HG03139 (cell line): Measurements from ENCODE around the gene UGGT2.
A peak's percentile ranks its signal among the peaks of the same experiment; 100 is the strongest.
"Not testable (repeated sequence)": the region's sequence is repeated elsewhere in the genome, so short reads cannot be mapped to it uniquely, and the experiment has no call there.

ENCODE experiments used
- ATAC-seq: cut with Tn5 transposase; IDR thresholded peaks from one replicate; pipeline ENCODE4 v1.9.1; 2021; ENCODE audit not compliant: unreplicated experiment

Gene UGGT2

GRCh38 chr13:95906999-95907398 lies 146.2 kb downstream of the UGGT2 start:
- ATAC-seq = no peak

DNA sequence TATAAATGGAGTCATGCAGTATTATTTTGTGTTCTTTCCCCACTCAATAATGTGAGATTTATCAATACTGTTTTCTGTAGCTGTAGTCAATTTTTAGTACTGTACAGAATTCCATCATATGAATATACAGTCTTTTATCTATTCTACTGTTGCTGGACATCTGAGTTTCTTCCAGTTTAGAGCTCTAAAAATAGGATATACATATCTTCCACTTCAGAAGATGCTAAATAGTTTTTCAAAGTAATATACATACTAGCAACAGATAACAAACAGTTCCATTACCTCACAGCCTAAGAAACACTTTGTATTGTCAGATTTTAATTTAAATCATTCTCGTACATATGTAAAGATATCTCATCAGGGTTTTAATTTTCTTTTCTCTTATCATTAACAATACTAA lies 149.6 kb downstream of the UGGT2 start:
- no peak for ATAC-seq

GRCh38 chr13:95902741-95903140 lies 150.5 kb downstream of the UGGT2 start:
- ATAC-seq = no peak

- no peak for ATAC-seq
Observed at GRCh38 chr13:95898256-95898655, 154.9 kb downstream of the UGGT2 start.

GRCh38 chr13:95896301-95896700 lies 156.9 kb downstream of the UGGT2 start:
- no peak for ATAC-seq

DNA sequence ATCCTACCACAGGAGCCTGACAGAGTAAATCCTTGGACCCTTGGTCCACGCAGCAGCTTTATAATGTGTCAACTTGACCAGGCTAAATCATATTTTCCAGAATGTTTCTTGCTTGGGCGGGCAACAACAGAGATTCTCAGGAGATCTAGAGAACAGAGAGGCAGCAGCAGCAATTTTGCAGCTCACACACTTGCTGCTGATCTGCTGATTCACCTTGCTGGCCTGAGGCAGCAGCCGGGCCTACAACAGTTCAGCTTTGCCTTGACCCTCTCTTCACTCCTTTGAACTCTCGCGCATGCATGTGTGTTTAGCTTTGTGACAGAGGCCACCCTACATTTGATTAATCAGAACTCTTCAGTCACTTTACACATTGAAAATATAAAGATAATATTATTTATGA lies 159.3 kb downstream of the UGGT2 start:
- no peak for ATAC-seq

- no peak for ATAC-seq
Observed at GRCh38 chr13:95882121-95882520, 171.1 kb downstream of the UGGT2 start.

DNA sequence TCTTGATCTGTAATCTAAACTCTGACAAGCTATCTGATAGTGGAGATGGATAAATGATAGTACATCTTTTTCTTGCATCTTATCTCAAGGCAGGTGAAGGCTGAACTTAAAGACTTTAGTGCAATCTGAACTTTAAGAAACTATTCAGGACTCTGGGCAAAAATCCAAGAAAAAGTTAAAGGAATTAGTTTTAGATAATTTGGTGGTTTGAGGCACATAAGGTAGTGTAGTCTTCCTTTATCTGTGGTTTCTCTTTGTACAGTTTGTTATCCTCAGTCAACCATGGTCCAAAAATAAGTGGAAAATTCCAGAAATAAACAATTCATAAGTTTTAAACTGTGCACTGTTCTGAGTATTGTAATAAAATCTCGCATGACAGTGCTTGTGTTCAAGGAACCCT lies 172.9 kb downstream of the UGGT2 start:
- ATAC-seq = no peak

DNA sequence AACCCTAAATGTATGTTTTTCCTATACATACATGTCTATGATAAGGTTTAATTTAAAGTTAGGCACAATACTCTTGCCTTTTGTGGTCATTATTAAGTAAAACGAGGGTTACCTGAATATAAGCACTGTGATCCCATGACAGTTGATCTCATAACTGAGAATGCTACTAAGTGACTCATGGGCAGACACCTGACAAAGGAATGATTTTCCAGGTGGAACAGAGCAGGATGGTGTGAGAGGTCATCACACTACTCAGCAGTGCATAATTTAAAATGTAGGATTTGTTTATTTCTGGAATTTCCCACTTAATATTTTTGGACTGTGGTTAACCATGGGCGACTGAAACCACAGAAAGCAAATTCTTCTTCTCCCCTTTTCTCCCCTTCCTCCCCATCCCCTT lies 178.9 kb downstream of the UGGT2 start:
- ATAC-seq = no peak

- ATAC-seq = no peak
Observed at GRCh38 chr13:95870421-95870820, 182.8 kb downstream of the UGGT2 start.

GRCh38 chr13:95865080-95865615 lies 188.1 kb downstream of the UGGT2 start:
- ATAC-seq = no peak

DNA sequence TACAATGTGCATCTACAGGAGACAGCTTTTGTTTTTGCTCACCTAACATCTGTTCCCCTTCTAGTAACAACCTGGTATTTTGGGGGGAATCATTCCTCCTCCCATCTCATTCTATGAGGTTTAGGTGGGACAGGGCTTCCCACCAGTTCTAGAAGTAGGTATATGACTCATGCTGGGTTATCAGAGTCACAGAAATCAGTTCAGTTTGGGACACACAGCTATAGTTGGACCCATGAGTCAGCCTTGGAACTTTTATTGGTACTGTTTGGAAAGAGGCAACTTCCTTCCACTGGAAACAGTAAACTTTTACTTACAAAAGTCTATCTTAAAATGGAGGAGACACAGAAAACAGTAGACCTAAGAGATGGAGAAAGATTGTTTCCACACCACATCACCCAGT lies 190.8 kb downstream of the UGGT2 start:
- no peak for ATAC-seq

DNA sequence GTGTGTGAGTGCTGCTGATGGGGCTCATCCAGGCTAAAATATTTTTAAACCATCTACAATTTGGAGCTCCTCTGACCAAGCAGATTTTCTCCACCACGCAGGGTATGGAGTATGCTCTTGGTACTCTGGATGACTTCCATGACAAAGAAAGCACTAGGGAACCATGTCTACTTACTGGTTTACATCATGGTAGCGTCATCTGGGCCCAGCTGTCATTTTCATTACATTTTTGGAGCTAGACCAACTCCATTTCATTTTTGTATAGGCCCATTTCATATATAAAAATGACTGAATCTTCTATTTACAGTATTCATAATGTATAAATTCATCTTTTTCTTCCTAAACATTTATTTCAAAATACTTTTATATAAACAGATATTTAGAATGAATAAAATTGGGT lies 191.9 kb downstream of the UGGT2 start:
- no peak for ATAC-seq

DNA sequence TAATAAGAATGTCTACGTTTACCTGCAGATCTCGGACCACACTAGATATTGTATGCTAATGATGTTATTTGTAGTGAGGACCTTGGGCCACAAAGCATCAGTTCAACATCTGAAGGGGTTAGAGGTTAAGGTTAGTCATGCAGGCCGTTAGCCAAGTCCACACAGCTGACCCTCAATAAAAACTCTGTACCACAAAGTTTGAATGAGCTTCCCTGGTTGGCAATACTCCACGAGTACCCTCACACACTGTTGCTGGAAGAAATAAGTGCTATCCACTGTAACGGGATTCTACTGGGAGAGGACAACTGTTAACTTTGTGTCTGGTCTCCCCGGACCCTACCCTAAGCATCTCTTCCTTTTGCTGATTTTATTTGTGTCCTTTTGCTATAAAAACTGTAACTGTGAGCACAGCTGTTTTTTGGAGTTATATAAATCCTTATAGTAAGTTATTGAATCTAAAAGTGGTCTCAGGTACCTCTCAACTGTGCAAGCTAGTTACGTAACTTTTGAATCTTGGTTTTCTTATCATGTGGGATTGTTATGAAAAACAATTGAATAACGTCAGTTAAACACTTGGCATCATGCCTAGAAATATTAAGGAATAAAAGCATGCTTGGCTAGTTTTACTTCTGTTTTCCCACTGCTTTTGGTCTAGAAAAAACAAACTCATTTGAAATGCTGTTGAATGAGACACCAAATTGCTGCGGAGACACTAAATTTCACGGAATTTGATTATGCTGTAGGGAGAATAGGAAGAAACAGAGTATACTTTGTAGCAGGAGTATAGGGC lies 194.7 kb downstream of the UGGT2 start:
- ATAC-seq = no peak

DNA sequence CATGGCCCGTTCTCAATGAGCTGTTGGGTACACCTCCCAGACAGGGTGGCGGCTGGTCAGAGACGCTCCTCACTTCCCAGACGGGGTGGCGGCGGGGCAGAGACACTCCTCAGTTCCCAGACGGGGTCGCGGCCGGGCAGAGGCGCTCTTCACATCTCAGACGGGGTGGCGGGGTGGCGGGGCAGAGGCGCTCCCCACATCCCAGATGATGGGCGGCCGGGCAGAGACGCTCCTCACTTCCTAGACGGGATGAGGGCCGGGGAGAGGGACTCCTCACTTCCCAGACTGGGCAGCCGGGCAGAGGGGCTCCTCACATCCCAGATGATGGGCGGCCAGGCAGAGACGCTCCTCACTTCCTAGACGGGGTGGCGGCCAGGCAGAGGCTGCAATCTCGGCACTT lies 207.5 kb downstream of the UGGT2 start:
- ATAC-seq = not testable (repeated sequence)

- ATAC-seq = no peak
Observed at GRCh38 chr13:95842898-95843297, 210.3 kb downstream of the UGGT2 start.

- no peak for ATAC-seq
Observed at GRCh38 chr13:95841894-95842293, 211.3 kb downstream of the UGGT2 start.

DNA sequence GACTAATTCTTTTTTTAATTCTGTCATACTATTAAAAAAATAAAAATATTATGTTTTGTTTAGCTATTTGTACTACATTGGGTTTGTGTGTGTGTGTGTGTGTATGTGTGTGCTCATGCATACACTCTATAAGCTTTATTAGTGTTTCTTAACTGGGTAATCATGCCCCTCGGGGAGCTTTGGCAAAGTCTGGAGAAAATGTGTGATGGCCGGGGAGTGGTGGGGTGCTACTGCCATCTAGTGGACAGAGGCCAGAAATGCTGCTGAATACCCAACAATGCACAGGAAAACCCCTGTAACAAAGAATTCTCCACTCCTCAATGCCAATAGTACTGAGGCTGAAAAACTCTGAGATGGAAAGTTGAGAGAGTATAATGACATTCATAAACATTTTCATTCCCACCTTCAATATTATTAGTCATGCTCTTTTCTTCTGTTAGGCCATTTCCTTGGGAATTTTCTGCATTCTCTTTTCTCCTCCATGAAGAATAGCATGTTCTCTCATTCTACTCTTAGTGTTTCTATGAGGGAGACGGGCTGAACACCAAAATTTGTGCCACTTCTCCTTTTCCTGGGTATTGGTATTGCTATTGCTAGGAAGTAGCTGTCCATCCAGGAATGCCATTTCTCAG lies 219.0 kb downstream of the UGGT2 start:
- peak; percentile 84 for ATAC-seq

DNA sequence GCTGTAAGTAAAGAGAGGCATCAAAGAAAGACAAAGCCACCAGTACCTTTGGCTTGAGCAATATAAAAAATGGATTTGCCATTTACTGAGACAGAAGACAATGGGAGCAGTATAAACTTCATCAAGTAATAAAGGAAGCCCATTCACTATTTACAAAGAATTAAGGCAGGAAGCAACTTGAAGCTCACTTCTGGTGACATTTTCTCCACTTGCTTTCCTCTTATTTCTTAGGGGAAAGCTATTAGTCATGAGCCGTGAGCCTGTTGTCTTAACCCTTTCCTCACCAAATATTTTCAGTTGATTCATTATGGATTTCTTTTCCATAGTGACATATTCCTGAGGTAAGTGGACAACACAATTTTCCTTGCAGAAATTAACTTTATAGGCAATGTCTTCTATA lies 219.5 kb downstream of the UGGT2 start:
- ATAC-seq = no peak

DNA sequence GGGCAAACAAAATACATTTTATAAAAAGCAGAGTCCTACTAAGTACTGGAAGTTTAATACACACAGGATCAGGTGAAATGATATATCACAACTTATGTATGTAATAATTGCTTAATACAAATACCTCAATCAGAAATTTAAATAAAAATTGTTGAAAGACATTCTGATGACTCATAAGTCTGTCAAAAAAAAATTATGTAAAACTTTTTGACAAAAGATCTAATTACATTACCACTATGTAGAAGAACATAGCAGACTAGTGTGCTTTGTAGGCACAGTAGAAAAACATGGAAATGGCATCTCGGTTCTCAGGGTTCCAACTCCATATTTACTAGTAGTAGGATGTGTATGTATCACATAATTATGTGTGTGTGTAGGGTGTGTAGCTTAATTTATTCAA lies 220.1 kb downstream of the UGGT2 start:
- no peak for ATAC-seq

- ATAC-seq = no peak
Observed at GRCh38 chr13:95822303-95822702, 230.9 kb downstream of the UGGT2 start.

GRCh38 chr13:95814495-95814894 lies 238.7 kb downstream of the UGGT2 start:
- ATAC-seq = no peak
